22Rv1 (cell line): Measurements from ENCODE around the gene AFP.

Source experiments
- ZFX ChIP-seq: fragments of 450-650 bp; IDR thresholded peaks from 2 replicates; pipeline ENCODE4 v1.6.1; 2017; ENCODE audit warnings: antibody characterized with exemption, borderline replicate concordance
- TF ChIP-seq, protein P1 (sequence below): fragments of 450-650 bp; IDR thresholded peaks from 2 replicates; pipeline ENCODE4 v1.5.1; 2017; ENCODE audit warnings: mild to moderate bottlenecking

GRCh38 chr4:73438582-73439215 is 2.7 kb downstream of the AFP start:
- TF ChIP-seq, protein P1, sequence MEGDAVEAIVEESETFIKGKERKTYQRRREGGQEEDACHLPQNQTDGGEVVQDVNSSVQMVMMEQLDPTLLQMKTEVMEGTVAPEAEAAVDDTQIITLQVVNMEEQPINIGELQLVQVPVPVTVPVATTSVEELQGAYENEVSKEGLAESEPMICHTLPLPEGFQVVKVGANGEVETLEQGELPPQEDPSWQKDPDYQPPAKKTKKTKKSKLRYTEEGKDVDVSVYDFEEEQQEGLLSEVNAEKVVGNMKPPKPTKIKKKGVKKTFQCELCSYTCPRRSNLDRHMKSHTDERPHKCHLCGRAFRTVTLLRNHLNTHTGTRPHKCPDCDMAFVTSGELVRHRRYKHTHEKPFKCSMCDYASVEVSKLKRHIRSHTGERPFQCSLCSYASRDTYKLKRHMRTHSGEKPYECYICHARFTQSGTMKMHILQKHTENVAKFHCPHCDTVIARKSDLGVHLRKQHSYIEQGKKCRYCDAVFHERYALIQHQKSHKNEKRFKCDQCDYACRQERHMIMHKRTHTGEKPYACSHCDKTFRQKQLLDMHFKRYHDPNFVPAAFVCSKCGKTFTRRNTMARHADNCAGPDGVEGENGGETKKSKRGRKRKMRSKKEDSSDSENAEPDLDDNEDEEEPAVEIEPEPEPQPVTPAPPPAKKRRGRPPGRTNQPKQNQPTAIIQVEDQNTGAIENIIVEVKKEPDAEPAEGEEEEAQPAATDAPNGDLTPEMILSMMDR: no peak
- no peak for TF ChIP-seq ZFX
